HG03439 (cell line): ENCODE results near the gene SLC16A13.
"Not testable (repeated sequence)": the region's sequence is repeated elsewhere in the genome, so short reads cannot be mapped to it uniquely, and the experiment has no call there.

Experiments
- ATAC-seq: cut with Tn5 transposase; IDR thresholded peaks from one replicate; pipeline ENCODE4 v1.9.1; 2021; ENCODE audit warnings: mild to moderate bottlenecking, moderate library complexity; ENCODE audit not compliant: unreplicated experiment

The SLC16A13 gene

DNA sequence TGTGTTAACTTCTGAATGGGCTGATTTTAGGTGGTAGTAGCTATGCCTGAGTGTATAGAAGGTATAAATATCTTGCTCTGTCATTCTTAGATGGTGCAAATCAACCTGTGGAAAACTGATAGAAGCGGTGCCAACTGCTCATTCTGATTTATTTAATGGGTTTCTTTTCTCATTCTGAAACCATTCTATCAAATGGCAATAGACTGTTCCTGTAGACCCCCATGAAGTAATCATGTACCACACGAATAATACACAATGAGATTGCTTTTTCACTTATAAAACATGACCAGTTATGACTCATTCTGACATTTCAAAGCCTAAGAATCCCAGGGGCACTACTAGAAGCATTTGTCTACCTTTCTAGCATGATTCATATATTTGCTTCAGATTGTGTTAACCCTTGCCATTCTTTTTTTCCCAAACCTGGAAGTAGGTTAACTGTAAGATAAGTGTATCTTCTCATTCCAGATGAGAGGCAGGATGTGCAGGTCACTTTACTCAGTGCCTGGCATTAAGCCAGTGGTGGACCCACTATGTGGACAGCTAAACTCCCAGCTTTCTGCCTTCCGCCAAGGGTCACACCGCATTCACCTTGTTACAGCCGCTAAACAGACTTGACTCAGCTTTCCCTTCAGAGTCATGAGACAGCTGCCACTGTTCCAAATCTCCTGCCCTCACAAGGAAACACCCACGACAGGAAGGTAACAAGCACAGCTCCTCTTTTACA is 24.5 kb downstream of the SLC16A13 start:
- no peak for ATAC-seq

DNA sequence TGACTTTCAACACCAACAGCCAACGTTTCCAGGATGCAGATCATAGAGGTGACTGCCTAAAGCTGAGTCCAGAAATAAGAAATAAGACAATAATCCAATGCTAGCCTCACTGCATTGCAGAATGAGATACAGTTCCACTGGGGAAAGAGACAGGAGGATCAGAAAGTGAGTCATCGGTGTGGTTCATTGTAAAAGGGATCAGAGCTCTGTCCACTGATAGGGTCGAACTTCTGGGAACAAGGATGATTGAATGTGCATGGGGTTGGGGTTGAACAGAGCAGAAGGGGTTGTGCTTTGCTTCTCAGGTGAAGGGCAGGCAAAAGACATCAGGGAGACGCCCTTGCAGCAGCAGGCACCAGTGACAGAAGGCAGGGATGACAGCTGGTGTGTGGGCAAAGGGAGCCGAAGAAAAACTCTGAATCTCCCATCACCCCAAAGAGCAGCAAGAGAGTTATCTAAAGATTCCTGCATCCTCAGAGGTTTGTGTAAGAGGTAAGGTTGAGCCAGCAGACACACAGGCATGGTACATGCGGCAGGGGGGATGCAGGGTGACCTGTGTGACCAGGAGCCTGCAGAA is 27.8 kb downstream of the SLC16A13 start:
- ATAC-seq, result no peak

DNA sequence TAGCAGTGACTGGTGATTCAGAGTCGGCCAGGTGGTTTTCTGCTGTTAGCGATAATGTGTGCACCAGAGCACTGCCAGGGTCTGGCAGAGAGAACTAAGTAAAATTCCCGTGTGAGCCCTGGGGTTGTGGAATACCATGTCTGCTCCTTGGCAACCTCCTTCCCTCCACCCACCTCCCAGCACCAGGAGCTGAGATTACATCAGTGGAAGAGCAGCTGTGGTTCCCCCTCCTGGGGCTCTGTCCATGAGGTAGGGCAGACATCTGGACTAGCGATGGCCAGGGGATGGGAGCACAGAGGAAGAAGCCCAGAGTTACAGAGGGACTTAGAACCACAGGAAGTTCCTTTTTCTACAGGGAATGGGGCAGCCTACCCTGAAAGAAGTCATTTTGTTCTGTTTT is 28.4 kb downstream of the SLC16A13 start:
- no peak for ATAC-seq

DNA sequence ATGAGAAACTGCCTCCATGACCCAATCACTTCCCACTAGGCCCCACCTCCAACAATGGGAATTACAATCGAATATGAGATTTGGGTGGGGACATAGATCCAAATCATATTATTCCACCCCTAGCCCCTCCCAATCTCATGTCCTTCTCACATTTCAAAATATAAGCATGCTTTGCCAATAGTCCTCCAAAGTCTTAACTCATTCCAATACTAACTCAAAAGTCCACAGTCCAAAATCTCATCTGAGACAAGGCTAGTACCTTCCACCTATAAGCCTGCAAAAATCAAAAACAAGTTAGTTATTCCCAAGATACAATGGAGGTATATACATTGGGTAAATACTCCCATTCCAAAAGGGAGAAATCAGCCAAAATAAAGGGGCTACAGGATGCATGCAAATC is 31.4 kb downstream of the SLC16A13 start:
- no peak for ATAC-seq

DNA sequence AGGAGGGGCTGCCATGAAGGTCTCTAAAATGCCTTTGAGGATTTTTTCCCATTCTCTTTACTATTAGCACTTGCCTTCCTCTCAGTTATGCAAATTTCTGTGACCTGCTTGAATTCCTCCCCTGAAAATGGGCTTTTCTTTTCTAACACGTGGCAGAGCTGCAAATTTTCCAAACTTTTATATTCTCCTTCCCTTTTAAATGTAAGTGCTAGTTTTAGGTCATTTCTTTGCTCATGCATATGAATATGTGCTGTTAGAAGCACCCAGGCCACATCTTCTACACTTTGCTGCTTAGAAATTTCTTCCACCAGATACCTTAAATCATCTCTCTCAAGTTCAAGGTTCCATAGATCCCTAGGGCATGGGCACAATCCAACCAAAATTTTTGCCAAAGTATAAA is 32.5 kb downstream of the SLC16A13 start:
- no peak for ATAC-seq

DNA sequence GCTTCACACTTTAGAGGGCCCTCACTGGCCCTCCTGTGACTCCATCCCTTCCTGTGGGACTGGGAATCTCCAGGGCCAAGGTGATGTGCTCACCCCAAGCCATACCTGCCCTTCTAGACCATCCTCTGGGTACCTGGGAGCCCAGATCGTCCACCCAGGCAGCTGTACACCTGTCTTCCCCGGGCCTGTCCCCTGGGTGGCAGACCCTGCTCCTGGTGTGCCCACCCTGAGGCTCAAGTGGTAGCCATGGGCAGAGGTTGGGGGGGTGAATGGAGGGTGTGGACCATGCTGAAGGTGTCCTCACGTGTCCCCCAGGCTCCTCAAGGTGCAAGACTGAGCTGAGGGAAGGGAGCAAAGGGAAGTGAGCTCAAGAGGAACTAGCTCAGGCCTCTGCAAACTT is 34.9 kb downstream of the SLC16A13 start:
- ATAC-seq, result no peak

DNA sequence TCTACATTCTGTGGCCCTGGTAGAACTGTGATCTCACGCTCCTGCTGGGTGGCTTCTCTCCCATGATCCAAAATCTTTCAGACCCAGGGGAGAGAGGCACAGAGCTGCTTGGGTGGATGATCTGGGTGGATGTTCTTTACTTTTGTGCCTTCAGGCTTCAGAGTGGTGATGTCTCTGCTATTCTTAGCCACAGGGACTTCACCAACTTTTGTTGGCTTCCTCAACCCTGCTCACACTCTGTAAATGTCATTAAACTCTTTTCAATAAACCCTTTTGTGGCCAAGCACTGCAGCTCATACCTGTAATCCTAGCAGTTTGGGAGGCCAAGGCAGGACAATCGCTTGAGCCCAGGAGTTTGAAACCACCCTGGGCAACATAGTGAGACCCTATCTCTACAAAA is 36.6 kb downstream of the SLC16A13 start:
- ATAC-seq, result no peak

DNA sequence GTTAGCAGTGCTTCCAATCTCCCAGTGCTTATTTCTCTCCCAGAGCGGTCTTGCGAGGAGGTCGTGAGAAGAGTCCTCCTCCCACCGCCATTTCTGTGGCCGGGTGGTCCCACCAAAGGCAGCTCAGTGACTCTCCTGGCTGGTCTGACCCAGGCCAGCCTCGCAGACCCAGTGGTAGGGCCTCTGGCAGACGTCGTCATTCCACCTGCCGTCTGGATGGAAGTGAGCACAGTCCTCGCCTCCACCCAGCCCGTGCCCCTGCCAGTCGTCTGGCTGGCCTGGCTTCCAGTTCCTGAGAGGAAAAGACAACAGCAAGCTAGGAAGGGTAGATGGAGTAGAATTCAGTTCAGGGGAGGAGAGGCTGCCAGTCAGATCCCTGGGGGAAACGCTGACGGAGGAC is 39.1 kb downstream of the SLC16A13 start:
- no peak for ATAC-seq

DNA sequence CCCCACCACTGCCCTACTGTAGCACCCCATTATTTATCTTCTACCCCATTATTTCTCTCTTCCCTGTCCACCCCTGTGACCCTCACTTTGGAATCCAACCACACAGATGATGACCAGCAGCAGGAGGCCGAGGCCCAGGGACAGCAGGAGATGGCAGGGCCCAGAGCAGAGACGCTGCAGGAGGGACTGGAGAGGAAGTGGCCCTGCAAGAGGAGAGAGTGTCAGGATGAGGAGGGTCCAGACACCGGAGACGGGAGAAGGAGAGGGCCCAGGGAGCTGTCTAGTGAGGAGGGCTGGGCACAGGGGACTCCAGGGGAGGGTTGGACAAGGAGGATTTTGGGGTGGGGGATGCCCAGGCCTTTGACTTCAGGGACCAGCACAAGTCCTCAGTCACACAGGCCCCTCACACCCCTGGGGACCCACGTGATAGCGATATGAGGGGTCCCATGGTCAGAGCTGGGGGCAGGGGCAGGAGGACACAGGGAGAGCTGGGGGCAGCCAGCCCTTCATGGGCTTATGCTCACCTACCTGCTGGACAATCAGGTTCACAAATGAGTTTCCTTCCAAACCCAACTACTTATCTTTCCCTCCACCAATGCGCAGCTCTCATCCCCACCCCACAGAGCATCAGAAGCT is 42.2 kb downstream of the SLC16A13 start:
- ATAC-seq, result no peak

DNA sequence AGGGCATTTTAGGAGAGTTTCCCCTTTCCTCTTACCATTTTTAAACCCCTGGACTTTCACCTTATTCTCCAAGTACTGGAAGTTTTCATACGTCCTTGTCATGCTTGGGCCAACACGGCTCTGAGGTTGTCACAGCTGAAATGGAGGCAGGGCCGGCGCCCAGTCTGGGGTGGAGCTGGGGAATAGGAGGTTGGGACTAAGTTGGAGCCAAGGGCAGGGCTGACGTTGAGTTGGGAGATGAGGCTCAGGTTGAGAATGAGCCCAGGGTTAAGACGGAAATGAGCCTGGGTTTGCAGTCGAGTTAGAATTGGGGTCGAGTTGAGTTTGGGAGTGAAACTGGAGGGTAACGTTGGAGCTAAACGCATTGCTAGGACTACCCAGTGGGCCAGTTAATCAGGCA is 42.9 kb downstream of the SLC16A13 start:
- no peak for ATAC-seq

DNA sequence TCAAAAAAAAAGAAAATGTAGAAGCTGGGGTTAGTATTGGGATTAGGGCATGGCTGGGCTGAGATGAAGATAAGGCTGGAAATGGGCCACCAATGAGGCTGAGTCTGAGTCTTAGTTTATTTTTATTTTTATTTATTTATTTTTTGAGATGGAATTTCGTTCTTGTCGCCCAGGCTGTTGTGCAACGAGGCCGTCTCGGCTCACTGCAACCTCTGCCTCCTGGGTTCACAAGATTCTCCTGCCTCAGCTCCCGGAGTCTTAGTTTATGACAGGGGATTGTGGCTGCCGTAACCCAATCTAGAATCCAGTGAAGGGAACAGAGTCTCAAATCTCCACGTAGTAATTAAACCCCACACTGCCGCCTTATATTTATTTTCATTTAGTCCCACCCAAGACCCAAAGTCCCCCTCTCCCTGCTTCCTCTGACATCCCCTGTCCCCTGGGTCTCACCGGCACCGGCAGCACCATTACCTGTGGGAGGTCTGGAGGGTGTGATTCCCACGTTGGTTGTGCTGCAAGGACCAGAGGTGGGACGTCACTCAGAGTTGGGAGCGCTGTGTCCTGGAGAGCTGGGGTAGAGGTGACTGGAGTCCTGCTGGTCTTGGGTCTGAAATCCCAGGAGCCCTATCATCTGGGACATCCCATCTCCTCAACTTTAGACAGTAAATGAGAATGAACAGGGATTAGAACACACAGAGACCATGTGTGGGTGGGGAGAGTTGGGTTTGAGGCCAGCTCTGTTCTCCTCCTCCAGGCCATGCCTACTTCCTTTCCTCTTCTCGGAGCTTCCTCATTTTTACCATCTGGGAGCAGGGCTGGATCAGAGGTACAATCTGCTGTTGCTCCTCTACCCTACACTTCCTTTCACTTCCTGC is 44.0 kb downstream of the SLC16A13 start, which contains the start of gene CLEC10A:
TSS of gene CLEC10A (minus strand) at position 671 of the 875 bp plus-strand sequence. CDS start 1,439 bp downstream, outside the sequence.
- ATAC-seq, result no peak

DNA sequence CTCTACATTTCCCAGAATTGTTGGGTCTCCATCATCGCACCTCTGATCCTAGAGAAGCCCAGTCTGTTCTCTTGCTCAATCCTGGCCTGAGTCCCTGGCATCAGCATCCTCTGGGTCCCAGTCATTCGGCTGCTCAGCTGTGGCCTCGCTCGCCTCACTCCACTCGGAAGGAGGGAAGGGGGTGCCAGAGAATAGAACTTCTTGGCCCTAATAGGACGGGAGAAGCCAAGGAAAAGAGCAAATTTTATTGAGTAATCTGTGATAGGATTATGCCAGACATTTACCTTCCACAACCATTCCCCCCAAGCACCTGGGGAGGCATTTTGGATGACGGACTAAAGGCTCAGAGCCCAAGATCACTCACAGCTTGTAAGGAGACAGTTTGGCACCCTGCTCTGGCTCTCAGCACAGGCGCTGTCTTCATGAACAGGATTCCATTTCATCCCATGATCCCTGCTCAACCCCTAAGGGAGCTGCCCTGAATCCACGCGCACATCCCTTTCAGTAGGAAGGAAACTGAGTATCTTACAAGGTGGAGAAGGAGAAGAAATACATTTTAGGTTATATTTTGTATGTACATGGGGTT is 44.7 kb downstream of the SLC16A13 start:
- ATAC-seq, result no peak

DNA sequence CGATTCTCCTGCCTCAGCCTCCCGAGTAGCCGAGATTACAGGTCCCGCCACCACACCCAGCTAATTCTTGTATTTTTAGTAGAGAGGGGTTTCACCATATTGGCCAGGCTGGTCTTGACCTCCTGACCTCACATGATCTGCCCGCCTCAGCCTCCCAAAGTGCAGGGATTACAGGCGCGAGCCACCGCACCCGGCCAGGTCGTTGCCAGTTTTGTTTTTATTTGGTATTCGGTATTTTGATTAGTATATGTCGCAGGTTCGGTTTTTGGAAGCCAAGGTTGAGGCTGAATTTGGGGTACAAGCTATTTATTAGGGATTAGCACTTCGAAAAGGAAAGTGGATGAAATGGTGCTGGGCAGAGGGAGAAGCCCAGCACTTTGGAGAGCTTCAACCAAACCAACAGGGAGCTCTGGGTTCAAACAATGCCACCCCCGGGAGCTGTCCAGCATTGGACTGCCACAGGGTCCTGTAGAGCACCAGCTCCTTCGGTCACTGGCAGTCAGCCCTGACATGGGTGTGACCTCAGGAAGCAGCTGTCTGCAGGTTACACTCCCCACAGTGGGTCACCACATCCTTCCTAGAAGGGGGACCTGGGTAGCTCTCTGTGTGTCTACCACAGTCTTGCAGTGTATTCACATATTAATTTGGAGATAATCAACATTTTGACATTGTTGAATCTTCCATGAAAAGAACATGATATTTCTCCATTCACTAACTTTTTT is 45.7 kb downstream of the SLC16A13 start:
- no peak for ATAC-seq

DNA sequence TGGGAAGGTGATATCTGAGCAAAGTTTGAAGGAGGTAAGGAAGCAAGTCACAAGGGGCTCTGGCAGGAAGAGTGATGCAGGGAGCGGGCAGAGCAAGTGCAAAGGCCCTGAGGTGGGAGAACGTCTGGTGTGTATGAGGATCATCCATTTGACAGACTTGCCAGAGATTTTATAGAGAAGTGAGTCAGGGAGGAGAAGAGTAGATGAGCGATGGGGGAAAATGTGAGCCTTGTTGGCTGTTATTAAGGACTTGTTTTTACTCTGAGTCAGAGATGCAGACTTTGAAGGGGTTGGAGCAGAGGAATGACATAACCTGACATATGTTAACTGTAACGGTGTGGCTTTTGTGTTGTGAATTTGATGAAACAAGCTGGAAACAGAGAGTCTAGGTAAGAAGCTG is 47.8 kb downstream of the SLC16A13 start:
- no peak for ATAC-seq

DNA sequence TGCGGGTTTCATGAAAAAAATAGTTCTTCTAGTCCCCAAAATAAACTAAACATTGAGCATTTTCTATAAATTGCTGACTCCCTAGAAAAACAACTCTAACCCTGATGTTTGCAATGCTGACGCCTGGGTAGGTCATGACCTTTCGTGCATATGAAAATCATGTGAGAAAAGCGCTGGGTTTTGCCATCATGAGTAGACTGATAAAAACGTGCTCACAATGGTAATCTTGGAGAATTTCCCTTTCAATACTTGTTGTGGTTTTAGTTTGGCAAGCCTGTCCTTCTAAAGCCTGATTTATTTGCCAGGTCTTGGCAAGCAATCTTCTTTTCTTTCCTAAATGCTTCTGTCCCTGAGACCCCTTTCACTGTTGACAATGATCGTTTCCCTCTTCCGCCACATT is 48.3 kb downstream of the SLC16A13 start:
- ATAC-seq, result no peak

DNA sequence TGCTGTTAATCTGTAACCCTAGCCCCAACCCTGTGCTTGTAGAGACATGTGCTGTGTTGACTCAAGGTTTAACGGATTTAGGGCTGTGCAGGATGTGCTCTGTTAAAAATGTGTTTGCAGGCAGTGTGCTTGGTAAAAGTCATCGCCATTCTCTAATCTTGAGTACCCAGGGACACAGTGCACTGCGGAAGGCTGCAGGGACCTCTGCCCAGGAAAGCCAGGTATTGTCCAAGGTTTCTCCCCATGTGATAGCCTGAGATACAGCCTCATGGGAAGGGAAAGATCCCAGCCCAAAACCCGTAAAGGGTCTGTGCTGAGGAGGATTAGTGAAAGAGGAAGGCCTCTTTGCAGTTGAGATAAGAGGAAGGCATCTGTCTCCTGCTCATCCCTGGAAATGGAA is 52.6 kb downstream of the SLC16A13 start:
- ATAC-seq, result not testable (repeated sequence)

DNA sequence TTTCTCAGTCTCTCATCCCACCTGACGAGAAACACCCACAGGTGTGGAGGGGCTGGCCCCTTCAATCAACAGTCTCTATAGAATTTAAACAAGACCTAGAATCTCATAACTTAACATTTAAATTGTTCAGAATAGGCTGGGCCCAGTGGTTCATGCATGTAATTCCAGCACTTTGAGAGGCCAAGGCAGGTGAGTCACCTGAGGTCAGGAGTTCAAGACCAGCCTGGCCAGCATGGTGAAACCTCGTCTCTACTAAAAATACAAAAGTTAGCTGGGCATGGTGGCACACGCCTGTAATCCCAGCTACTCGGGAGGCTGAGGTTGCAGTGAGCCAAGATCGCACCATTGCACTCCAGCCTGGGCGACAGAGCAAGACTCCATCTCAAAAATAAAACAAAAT is 53.8 kb downstream of the SLC16A13 start:
- ATAC-seq, result not testable (repeated sequence)
